Mammary epithelial cell (primary cell): ENCODE measurements around the gene CRHBP.

Source experiments
- CTCF ChIP-seq, 2 donors: IDR thresholded peaks in 1 of 2; conservative IDR thresholded peaks in 1 of 2; 2 replicates each; pipeline ENCODE4 v1.5.1; 2011 to 2012; ENCODE audit warnings: inconsistent platforms in 2 of 2, low read length in 2 of 2, mild to moderate bottlenecking in 2 of 2, control low read depth in 1 of 2, low read depth in 1 of 2; ENCODE audit not compliant: insufficient read depth in 1 of 2; ENCODE audit errors: extremely low read depth in 1 of 2
- EZH2 ChIP-seq: IDR thresholded peaks from 2 replicates; pipeline ENCODE4 v1.6.1; 2012; ENCODE audit warnings: low read length, inconsistent platforms, borderline replicate concordance

DNA sequence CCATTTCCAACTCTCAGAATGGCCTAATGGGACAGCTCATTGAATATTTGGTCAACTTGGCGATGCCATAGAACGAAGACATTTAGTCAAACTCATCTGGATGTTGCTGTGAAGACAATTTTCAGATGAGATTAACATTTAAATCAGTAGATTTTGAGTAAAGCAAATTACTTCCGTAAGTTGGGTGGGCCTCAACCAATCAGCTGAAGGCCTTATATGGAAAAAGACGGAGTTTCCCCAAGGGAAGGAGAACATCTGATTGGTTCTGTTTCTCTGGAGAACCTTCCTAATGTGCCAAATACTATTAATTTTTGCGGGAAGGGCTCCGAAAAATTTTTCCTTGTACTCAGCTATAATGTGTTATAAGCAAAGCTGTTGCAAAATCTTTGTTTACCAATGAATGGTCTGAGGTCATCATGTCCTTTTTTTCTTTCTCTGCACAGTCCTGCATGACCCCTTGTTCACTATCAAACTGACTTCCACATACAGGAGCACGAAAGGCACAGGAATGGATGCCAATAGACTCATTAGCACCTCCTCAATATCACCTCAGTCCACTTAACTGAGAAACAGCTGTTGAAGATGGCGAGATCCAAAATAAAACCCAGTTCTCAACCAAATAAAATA, 27.8 kb downstream of the CRHBP start:
- TF ChIP-seq CTCF (conservative IDR thresholded peaks at IDR 0.05 in 1 of 2, IDR thresholded peaks at IDR 0.05 in 1 of 2; ENCODE audit: extremely low read depth in 1 of 2, insufficient read depth in 1 of 2, low read depth in 1 of 2, low read length in 2 of 2) (no peak), EZH2 (no peak)
